ENCODE results near the gene RNF212B.
"Not testable (repeated sequence)": the region's sequence is repeated elsewhere in the genome, so short reads cannot be mapped to it uniquely, and the experiment has no call there.

Gene RNF212B

DNA sequence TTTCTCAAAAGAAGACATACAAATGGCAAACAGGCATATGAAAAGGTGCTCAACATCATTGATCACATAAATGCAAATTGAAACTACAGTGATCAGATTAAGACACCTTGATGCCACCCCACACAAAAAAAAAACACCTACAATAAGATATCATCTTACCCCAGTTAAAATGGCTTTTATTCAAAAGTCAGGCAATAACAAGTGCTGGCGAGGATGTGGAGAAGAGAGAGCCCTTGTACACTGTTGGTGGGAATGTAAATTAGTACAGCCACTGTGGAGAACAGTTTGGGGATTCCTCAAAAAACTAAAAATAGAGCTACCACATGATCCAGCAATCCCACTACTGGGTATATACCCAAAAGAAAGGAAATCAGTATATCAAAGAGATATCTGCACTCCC, 12.8 kb upstream of the RNF212B start:
- not testable (repeated sequence) for H3K36me3 Mint-ChIP-seq (ENCODE audit: low read depth); H3K9me3 Mint-ChIP-seq; H3K27ac Mint-ChIP-seq; H3K4me3 Mint-ChIP-seq
- Mint-ChIP-seq H3K27me3 (peaks cover 23% of the 10 kb centered on the region), H3K4me1 (ENCODE audit: low read depth) (peaks cover 11% of the 10 kb centered on the region)

DNA sequence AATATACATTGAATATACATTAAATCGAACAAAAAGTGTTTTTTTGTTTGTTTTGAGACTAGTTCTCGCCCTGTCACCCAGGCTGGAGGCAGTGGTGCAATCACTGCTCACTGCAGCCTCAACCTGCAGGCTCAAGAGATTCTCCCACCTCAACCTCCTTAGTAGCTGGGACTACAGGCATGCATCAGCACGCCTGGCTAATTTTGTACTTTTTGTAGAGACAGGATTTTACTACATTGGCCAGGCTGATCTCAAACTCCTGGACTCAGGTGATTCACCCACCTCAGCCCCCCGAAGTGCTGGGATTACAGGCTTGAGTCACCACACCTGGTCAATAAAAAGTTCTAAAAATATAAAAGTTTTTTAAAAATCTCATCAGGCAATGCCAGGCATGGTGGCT, 10.2 kb upstream of the RNF212B start:
- Mint-ChIP-seq H3K36me3 (ENCODE audit: low read depth) (no peaks in the 10 kb centered on the region), H3K27me3 (peaks cover 7% of the 10 kb centered on the region), H3K27ac (no peak overlapping the region), H3K4me3 (no peak overlapping the region), H3K9me3 (no peaks in the 10 kb centered on the region), H3K4me1 (ENCODE audit: low read depth) (peaks cover 11% of the 10 kb centered on the region)

GRCh38 chr14:23228812-23229211, 8.9 kb upstream of the RNF212B start:
- Mint-ChIP-seq H3K27me3 (peaks cover 4% of the 10 kb centered on the region), H3K36me3 (ENCODE audit: low read depth) (no peaks in the 10 kb centered on the region), H3K4me1 (ENCODE audit: low read depth) (peaks cover 11% of the 10 kb centered on the region), H3K4me3 (no peak overlapping the region), H3K27ac (no peak overlapping the region), H3K9me3 (no peaks in the 10 kb centered on the region)

DNA sequence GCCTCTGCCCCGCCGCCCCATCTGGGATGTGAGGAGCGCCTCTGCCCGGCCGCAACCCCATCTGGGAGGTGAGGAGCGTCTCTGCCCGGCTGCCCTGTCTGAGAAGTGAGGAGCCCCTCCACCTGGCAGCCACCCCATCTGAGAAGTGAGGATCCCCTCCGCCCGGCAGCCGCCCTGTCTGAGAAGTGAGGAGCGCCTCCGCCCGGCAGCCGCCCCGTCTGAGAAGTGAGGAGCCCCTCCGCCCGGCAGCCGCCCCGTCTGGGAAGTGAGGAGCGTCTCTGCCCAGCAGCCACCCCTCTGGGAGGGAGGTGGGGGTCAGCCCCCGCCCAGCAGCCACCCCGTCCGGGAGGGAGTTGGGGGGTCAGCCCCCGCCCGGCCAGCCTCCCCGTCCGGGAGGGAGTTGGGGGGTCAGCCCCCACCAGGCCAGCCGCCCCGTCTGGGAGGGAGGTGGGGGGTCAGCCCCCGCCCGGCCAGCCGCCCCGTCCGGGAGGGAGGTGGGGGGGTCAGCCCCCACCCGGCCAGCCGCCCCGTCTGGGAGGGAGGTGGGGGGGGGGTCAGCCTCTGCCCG, 5.4 kb upstream of the RNF212B start:
- not testable (repeated sequence) for H3K27me3 Mint-ChIP-seq; H3K9me3 Mint-ChIP-seq; H3K36me3 Mint-ChIP-seq (ENCODE audit: low read depth); H3K27ac Mint-ChIP-seq; H3K4me3 Mint-ChIP-seq
- peaks cover 11% of the 10 kb centered on the region for H3K4me1 Mint-ChIP-seq (ENCODE audit: low read depth)

DNA sequence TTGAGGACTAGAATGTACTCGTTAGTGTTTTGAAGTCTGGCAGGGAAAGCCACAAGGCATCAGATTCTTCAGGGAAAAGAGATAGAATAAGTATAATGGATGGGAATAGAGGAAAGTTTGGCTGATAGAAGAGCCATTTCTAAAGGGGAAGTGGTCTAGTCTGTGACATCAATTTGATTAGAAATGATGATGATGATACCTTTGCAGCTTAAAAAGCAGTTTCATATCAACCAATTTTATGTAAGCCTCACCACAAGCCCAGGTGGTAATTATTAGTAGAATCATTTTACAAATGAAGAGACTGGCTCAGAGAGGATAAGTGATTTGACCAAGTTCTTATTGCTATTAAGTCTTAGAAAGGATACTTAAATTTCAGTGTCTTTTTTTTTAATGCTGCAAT, 2.9 kb downstream of the RNF212B start:
- Mint-ChIP-seq H3K4me3 (no peak overlapping the region), H3K4me1 (ENCODE audit: low read depth) (peaks cover 9% of the 10 kb centered on the region), H3K27me3 (peaks cover 17% of the 10 kb centered on the region), H3K27ac (no peak overlapping the region), H3K36me3 (ENCODE audit: low read depth) (no peaks in the 10 kb centered on the region), H3K9me3 (no peaks in the 10 kb centered on the region)

DNA sequence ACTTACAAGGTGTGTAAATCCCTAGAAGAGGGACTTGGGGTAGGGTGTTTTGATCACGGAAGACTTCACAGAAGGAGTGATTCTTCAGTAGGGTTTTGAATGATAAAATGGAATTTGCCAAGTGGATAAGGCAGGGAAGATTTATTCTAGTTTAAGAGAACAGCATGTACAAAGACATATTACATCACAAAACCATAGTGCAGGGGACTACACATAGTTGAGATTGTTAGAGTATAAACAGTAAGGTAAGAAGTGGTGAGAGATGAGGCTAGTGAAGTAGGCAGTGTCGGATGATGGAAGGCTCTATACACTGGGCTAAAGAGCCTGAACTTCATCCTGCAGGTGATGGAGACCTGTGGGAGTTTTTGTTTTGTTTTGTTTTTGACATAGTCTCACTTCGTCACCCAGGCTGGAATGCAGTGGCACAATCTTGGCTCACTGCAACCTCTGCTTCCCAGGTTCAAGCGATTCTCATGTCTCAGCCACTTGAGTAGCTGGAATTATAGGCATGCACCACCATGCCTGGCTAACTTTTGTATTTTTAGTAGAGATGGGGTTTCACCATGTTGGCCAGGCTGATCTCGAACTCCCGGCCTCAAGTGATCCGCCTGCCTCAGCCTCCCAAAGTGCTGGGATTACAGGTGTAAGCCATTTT, 3.5 kb downstream of the RNF212B start:
- not testable (repeated sequence) for H3K27ac Mint-ChIP-seq; H3K36me3 Mint-ChIP-seq (ENCODE audit: low read depth); H3K9me3 Mint-ChIP-seq; H3K4me1 Mint-ChIP-seq (ENCODE audit: low read depth); H3K4me3 Mint-ChIP-seq
- peaks cover 17% of the 10 kb centered on the region for H3K27me3 Mint-ChIP-seq

- H3K27ac Mint-ChIP-seq: no peak overlapping the region
- H3K9me3 Mint-ChIP-seq: no peaks in the 10 kb centered on the region
- no peak overlapping the region for H3K4me3 Mint-ChIP-seq
- no peaks in the 10 kb centered on the region for H3K36me3 Mint-ChIP-seq (ENCODE audit: low read depth)
- peaks cover 17% of the 10 kb centered on the region for H3K27me3 Mint-ChIP-seq
- peaks cover 9% of the 10 kb centered on the region for H3K4me1 Mint-ChIP-seq (ENCODE audit: low read depth)
Measured at GRCh38 chr14:23242076-23242475, 4.3 kb downstream of the RNF212B start.

DNA sequence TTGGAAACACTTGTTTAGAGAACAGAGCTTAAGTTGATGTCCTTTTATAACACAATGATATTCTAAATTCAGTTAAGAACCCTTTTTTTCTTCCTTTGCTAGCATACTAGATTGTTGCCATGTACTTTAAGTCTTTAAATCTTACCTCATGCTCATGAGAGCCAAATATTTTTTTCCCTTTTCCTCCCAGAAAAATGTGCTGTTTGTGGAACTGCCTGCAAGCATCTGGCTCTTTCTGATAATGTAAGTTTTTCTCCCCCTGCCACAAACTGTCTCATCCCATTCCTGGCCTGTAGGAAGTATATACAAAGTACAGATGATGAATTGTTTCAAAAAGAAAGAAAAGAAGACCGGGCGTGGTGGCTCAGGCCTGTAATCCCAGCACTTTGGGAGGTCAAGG, 5.3 kb downstream of the RNF212B start:
- Mint-ChIP-seq H3K36me3 (ENCODE audit: low read depth) (no peaks in the 10 kb centered on the region), H3K4me1 (ENCODE audit: low read depth) (peaks cover 1% of the 10 kb centered on the region), H3K4me3 (no peak overlapping the region), H3K9me3 (no peaks in the 10 kb centered on the region), H3K27ac (no peak overlapping the region), H3K27me3 (peaks cover 11% of the 10 kb centered on the region)

DNA sequence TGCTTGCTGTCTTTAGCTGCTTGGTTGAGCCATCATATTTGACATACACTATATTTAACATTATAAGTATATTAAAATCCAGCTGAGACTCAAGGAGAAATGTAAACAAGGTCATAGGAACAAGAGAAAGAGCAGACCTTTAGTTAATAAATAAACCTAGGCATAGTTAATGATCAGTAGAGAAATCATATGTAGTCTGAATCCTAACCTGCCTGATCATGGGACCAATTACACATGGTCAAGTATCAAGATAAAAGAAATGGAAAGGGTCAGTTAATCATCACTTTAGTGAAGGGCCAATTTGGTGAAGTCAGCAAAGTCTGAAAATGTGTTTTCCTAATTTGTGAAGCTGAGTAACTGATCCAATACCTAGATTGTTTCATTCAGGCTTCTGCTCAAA, 7.5 kb downstream of the RNF212B start:
- Mint-ChIP-seq H3K36me3 (ENCODE audit: low read depth) (no peaks in the 10 kb centered on the region), H3K9me3 (no peaks in the 10 kb centered on the region), H3K27ac (no peak overlapping the region), H3K27me3 (peaks cover 12% of the 10 kb centered on the region), H3K4me1 (ENCODE audit: low read depth) (no peaks in the 10 kb centered on the region), H3K4me3 (no peak overlapping the region)

- H3K9me3 Mint-ChIP-seq: no peaks in the 10 kb centered on the region
- no peaks in the 10 kb centered on the region for H3K36me3 Mint-ChIP-seq (ENCODE audit: low read depth)
- no peak overlapping the region for H3K27ac Mint-ChIP-seq
- H3K27me3 Mint-ChIP-seq: peaks cover 32% of the 10 kb centered on the region
- no peaks in the 10 kb centered on the region for H3K4me1 Mint-ChIP-seq (ENCODE audit: low read depth)
- H3K4me3 Mint-ChIP-seq: no peak overlapping the region
Measured at GRCh38 chr14:23248601-23249000, 10.9 kb downstream of the RNF212B start.

- Mint-ChIP-seq H3K4me3 (no peak overlapping the region), H3K4me1 (ENCODE audit: low read depth) (no peaks in the 10 kb centered on the region), H3K9me3 (no peaks in the 10 kb centered on the region), H3K36me3 (ENCODE audit: low read depth) (no peaks in the 10 kb centered on the region), H3K27ac (no peak overlapping the region), H3K27me3 (peaks cover 37% of the 10 kb centered on the region)
Measured at GRCh38 chr14:23249824-23250223, 12.1 kb downstream of the RNF212B start.

DNA sequence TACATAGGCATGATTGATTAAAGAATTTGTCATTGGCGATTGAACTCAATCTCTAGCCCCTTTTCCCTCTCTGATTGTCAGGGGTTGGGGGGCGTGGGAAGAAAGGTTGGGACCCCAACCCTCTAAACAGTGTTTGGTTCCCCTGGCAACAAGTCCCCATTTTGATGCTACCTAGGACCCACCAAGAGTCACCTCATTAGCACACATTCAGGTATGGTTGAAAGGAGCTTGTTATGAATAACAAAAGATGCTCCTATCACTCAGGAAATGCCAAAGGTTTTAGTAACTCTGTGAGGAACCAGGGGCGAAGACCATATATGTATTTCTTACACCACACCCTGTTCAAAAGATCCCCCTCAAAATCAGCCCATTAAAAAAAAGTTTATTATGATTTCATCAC, 14.3 kb downstream of the RNF212B start:
- Mint-ChIP-seq H3K4me1 (ENCODE audit: low read depth) (no peaks in the 10 kb centered on the region), H3K27ac (no peak overlapping the region), H3K36me3 (ENCODE audit: low read depth) (no peaks in the 10 kb centered on the region), H3K27me3 (peaks cover 37% of the 10 kb centered on the region), H3K4me3 (no peak overlapping the region), H3K9me3 (no peaks in the 10 kb centered on the region)

GRCh38 chr14:23252420-23253333, 14.9 kb downstream of the RNF212B start:
- Mint-ChIP-seq H3K4me1 (ENCODE audit: low read depth) (no peaks in the 10 kb centered on the region), H3K27ac (no peak overlapping the region), H3K27me3 (peaks cover 37% of the 10 kb centered on the region), H3K4me3 (no peak overlapping the region), H3K9me3 (no peaks in the 10 kb centered on the region), H3K36me3 (ENCODE audit: low read depth) (no peaks in the 10 kb centered on the region)

GRCh38 chr14:23258256-23258655, 20.5 kb downstream of the RNF212B start:
- Mint-ChIP-seq H3K4me3 (no peak overlapping the region), H3K27me3 (peaks cover 37% of the 10 kb centered on the region), H3K9me3 (no peaks in the 10 kb centered on the region), H3K4me1 (ENCODE audit: low read depth) (no peaks in the 10 kb centered on the region), H3K27ac (no peak overlapping the region), H3K36me3 (ENCODE audit: low read depth) (no peaks in the 10 kb centered on the region)

DNA sequence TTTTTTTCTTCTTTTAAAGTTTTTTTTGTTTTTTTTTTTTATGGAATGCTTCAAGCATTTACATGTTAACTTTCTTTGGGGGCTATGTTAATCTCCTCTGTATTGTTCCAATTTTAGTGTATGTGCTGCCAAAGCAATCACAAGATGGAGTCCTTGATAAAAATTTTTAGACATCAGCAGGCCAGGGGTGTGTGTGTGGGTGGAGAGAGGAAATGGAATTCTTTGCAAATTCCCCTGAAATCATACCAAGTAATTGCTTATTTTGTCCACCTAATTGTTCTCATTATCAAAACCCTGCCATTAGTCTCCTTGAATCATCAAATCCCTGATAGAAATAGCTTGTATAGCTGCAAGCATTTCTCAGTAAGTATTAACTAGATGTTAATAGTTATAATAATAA, 21.7 kb downstream of the RNF212B start:
- no peak overlapping the region for H3K4me3 Mint-ChIP-seq
- H3K36me3 Mint-ChIP-seq (ENCODE audit: low read depth): no peaks in the 10 kb centered on the region
- peaks cover 38% of the 10 kb centered on the region for H3K27me3 Mint-ChIP-seq
- H3K9me3 Mint-ChIP-seq: no peaks in the 10 kb centered on the region
- no peaks in the 10 kb centered on the region for H3K4me1 Mint-ChIP-seq (ENCODE audit: low read depth)
- no peak overlapping the region for H3K27ac Mint-ChIP-seq
